ENCODE data around the gene RRP1. TPM values are rescaled to one million over a fixed set of nuclear protein-coding genes. Genes with fewer than 3 reads are reported as not detected.

Gene RRP1
- total RNA-seq, 1 experiment from 2014 or later: 76.4 TPM

DNA sequence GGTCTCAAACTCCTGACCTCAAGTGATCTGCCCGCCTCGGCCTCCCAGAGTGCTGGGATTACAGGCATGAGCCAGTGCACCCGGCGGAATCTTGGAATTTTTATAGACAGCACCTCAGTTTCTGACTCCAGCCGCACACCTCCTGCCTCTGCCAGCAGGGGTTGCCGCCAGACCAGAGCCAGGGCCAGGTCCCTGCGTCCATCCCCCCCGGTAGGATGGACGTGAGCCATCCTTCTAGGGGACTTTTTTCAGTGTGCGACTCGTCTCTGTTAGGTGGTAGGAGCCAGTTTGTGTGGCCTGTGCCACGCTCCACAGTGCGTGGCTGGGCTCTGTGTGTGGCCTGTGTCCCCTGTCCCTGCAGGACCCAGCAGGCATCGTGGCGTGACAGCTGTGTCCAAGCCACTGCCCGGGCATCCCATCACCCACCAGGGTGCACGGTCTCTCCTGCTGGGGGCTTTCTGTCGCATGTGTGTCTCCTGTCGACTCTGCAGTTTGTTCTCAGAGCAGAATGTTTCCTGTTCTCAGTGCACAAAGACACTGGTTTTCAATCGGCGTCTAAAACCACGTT, 28.9 kb upstream of the RRP1 start:
- TF ChIP-seq EZH2 (IDR thresholded peaks at IDR 0.05; ENCODE audit: low read length, unreplicated experiment) (no peak), EZH2phosphoT487 (IDR thresholded peaks at IDR 0.05; ENCODE audit: borderline replicate concordance, low read length) (no peak)
- TF ChIP-seq, protein P1, sequence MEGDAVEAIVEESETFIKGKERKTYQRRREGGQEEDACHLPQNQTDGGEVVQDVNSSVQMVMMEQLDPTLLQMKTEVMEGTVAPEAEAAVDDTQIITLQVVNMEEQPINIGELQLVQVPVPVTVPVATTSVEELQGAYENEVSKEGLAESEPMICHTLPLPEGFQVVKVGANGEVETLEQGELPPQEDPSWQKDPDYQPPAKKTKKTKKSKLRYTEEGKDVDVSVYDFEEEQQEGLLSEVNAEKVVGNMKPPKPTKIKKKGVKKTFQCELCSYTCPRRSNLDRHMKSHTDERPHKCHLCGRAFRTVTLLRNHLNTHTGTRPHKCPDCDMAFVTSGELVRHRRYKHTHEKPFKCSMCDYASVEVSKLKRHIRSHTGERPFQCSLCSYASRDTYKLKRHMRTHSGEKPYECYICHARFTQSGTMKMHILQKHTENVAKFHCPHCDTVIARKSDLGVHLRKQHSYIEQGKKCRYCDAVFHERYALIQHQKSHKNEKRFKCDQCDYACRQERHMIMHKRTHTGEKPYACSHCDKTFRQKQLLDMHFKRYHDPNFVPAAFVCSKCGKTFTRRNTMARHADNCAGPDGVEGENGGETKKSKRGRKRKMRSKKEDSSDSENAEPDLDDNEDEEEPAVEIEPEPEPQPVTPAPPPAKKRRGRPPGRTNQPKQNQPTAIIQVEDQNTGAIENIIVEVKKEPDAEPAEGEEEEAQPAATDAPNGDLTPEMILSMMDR (conservative IDR thresholded peaks at IDR 0.05; ENCODE audit: low read depth, low read length): peak; percentile 32; the same call in 1 of the 2 replicates
- ATAC-seq: no peak
- H3K27ac ChIP-seq (ENCODE audit: low read length): no peak overlapping the region
- H3F3A ChIP-seq (ENCODE audit: low read length, unreplicated experiment): peaks cover 5% of the 10 kb centered on the region
- no peaks in the 10 kb centered on the region for H4K20me1 ChIP-seq (ENCODE audit: low read length)
- no peaks in the 10 kb centered on the region for H3K9me3 ChIP-seq (ENCODE audit: low read length)
- peaks cover 69% of the 10 kb centered on the region for H3K36me3 ChIP-seq (ENCODE audit: low read depth, low read length)
- H3K4me1 ChIP-seq (ENCODE audit: insufficient read depth, low read length): peaks cover 11% of the 10 kb centered on the region; the same call in 1 of the 2 replicates
- CTCF ChIA-PET: no interaction called here
- BruUV-seq (replicated peaks): no TSS peak
- DNase-seq: no peak
- no peaks in the 10 kb centered on the region for H3K27me3 ChIP-seq (ENCODE audit: low read length)
- POLR2A ChIA-PET (ENCODE audit: unreplicated experiment): no interaction called here
- no peaks in the 10 kb centered on the region for H3K9me2 ChIP-seq (replicated peaks; ENCODE audit: low read length)
- H3K4me3 ChIP-seq (ENCODE audit: low read length): no peak overlapping the region
- intact Hi-C loops (cut with micrococcal nuclease): no loop called here
- no peaks in the 10 kb centered on the region for H3K79me2 ChIP-seq (ENCODE audit: low read length)
- H2AFZ ChIP-seq (ENCODE audit: low read length): no peak overlapping the region
- H3K4me2 ChIP-seq (ENCODE audit: low read length): no peak overlapping the region
- H3K9ac ChIP-seq (ENCODE audit: low read length): no peak overlapping the region

DNA sequence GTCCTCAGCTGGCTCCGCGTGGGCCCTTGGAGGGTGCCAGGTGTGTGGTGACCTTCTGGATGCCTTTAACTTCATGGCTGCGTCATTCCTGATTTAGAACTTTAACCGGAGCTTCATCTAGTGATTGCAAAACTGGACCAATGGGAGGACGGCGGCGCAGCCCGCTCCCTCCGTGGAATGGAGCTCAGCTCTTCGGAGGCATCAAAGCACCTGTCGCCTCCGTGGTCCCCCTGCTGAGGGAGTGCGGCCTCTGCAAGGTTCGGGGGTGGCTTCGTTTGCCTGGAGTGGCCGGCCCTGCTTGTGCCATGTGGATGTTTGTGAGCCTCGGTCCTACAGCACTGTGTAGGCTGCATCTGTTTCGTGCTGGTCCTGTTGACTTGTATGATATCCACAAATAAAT, 27.5 kb upstream of the RRP1 start:
- Histone ChIP-seq H3K4me3 (ENCODE audit: low read length) (no peak overlapping the region), H3K27me3 (ENCODE audit: low read length) (no peaks in the 10 kb centered on the region), H2AFZ (ENCODE audit: low read length) (no peak overlapping the region), H3F3A (ENCODE audit: low read length, unreplicated experiment) (peaks cover 5% of the 10 kb centered on the region), H3K79me2 (ENCODE audit: low read length) (no peaks in the 10 kb centered on the region), H3K9ac (ENCODE audit: low read length) (no peak overlapping the region), H3K4me1 (ENCODE audit: insufficient read depth, low read length) (peaks cover 12% of the 10 kb centered on the region; the same call in 1 of the 2 replicates), H3K9me2 (replicated peaks; ENCODE audit: low read length) (no peaks in the 10 kb centered on the region), H3K27ac (ENCODE audit: low read length) (no peak overlapping the region), H3K9me3 (ENCODE audit: low read length) (no peaks in the 10 kb centered on the region), H3K4me2 (ENCODE audit: low read length) (no peak overlapping the region), H4K20me1 (ENCODE audit: low read length) (no peaks in the 10 kb centered on the region), H3K36me3 (ENCODE audit: low read depth, low read length) (peaks cover 56% of the 10 kb centered on the region)
- intact Hi-C loops (cut with micrococcal nuclease): no loop called here
- ATAC-seq (no peak), DNase-seq (no peak)
- BruUV-seq (replicated peaks): no TSS peak
- TF ChIP-seq EZH2phosphoT487 (IDR thresholded peaks at IDR 0.05; ENCODE audit: borderline replicate concordance, low read length) (no peak), EZH2 (IDR thresholded peaks at IDR 0.05; ENCODE audit: low read length, unreplicated experiment) (no peak)
- TF ChIP-seq, protein P1 (conservative IDR thresholded peaks at IDR 0.05; ENCODE audit: low read depth, low read length): no peak
- CTCF ChIA-PET: no interaction called here
- POLR2A ChIA-PET (ENCODE audit: unreplicated experiment): no interaction called here

DNA sequence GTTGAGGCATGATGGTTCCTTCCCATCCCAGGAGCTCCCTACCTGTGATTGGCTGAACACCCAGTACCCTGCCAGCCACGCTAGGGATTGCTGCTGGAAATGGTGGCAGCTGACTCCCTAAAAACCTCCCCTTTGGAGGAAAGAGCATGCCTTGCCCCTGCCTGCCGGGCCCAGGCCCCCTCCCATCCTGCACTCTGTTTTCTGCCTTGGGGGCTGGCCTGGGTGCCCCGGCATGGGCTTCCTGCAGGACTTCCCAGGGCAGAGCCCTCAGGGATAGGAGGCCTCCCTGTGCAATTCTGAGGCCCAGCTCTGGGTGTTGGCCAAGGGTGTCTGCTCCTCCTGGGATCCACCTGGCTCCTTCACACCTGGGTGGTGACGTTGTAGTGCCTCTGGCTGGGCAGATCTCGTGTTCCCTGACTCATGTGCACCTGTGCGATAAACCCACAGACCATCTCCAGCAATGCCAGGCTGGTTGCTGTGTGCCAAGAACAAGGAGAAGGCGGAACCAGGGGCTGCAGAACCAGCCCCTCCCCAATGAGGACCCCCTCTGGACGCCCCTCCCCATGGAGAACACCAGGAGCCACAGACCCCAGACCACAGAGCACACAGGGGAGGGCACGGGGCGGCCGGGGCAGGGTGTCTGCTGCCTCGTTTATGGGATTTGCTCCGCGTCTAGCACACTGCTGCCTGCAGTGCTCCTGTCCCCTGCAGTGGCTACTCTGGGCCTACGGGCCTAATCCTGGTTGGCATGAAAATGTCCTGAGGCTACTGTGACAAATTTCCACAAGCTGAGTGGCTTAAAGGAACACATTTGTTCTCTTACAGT, 26.9 kb upstream of the RRP1 start:
- no peaks in the 10 kb centered on the region for H4K20me1 ChIP-seq (ENCODE audit: low read length)
- peak; percentile 37 for DNase-seq
- H3K27ac ChIP-seq (ENCODE audit: low read length): no peak overlapping the region
- H3K36me3 ChIP-seq (ENCODE audit: low read depth, low read length): peaks cover 49% of the 10 kb centered on the region
- no peaks in the 10 kb centered on the region for H3K9me3 ChIP-seq (ENCODE audit: low read length)
- no TSS peak for BruUV-seq (replicated peaks)
- H3K4me3 ChIP-seq (ENCODE audit: low read length): no peak overlapping the region
- H3K4me2 ChIP-seq (ENCODE audit: low read length): no peak overlapping the region
- no peaks in the 10 kb centered on the region for H3K27me3 ChIP-seq (ENCODE audit: low read length)
- TF ChIP-seq, protein P1 (conservative IDR thresholded peaks at IDR 0.05; ENCODE audit: low read depth, low read length): no peak
- TF ChIP-seq EZH2phosphoT487 (IDR thresholded peaks at IDR 0.05; ENCODE audit: borderline replicate concordance, low read length): no peak
- no peak for TF ChIP-seq EZH2 (IDR thresholded peaks at IDR 0.05; ENCODE audit: low read length, unreplicated experiment)
- no peaks in the 10 kb centered on the region for H3K9me2 ChIP-seq (replicated peaks; ENCODE audit: low read length)
- no peak overlapping the region for H2AFZ ChIP-seq (ENCODE audit: low read length)
- H3K9ac ChIP-seq (ENCODE audit: low read length): no peak overlapping the region
- H3K4me1 ChIP-seq (ENCODE audit: insufficient read depth, low read length): peaks cover 19% of the 10 kb centered on the region
- ATAC-seq: no peak
- no peaks in the 10 kb centered on the region for H3K79me2 ChIP-seq (ENCODE audit: low read length)
- POLR2A ChIA-PET (ENCODE audit: unreplicated experiment): no interaction called here
- intact Hi-C loops (cut with micrococcal nuclease): no loop called here
- CTCF ChIA-PET: no interaction called here
- H3F3A ChIP-seq (ENCODE audit: low read length, unreplicated experiment): peaks cover 5% of the 10 kb centered on the region
